ENCODE measurements around the gene SPATA9.

GRCh38 chr5:95620030-95620869 lies 62.5 kb downstream of the SPATA9 start, which contains the start of gene GPR150:
- TF ChIP-seq SP1 (CRISPR knock-in tag; IDR thresholded peaks at IDR 0.05) (no peak), SIN3A (IDR thresholded peaks at IDR 0.05; ENCODE audit: borderline replicate concordance in 2 of 2, control insufficient read depth in 1 of 2, low read depth in 2 of 2, low read length in 2 of 2) (no peak), ZNF184 (CRISPR knock-in tag; IDR thresholded peaks at IDR 0.05) (no peak), USF2 (CRISPR knock-in tag; IDR thresholded peaks at IDR 0.05) (no peak), ZFX (CRISPR knock-in tag; IDR thresholded peaks at IDR 0.05) (no peak), ZMIZ1 (IDR thresholded peaks at IDR 0.05; ENCODE audit: low read depth in 2 of 2, low read length in 2 of 2) (no peak), EHMT2 (IDR thresholded peaks at IDR 0.05) (no peak), ZBTB33 (CRISPR knock-in tag; IDR thresholded peaks at IDR 0.05) (peak; percentile 67), ATF3 (IDR thresholded peaks at IDR 0.05) (no peak), ATF3 (CRISPR knock-in tag; conservative IDR thresholded peaks at IDR 0.05) (no peak)
